Measurements from ENCODE around the gene PALS2.

Gene PALS2

DNA sequence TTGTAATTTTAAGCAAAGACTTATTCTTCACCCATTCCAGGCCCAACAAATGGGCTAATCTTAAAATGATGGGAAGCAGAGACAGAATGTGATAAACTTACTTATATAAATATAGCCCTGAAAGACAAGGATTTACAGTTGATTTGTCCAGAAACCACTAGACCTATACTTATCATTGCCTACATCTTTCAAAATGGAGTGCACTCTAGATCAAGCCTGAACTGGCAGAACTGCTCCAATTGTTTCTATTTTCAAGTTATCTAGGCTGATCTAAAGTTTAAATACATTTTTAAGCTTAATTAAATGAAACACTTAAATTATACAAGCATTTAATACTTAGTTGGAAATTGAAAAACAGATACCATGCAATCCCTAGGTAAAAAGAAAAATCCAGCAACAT lies 24.9 kb upstream of the PALS2 start:
- TF ChIP-seq, protein P1, sequence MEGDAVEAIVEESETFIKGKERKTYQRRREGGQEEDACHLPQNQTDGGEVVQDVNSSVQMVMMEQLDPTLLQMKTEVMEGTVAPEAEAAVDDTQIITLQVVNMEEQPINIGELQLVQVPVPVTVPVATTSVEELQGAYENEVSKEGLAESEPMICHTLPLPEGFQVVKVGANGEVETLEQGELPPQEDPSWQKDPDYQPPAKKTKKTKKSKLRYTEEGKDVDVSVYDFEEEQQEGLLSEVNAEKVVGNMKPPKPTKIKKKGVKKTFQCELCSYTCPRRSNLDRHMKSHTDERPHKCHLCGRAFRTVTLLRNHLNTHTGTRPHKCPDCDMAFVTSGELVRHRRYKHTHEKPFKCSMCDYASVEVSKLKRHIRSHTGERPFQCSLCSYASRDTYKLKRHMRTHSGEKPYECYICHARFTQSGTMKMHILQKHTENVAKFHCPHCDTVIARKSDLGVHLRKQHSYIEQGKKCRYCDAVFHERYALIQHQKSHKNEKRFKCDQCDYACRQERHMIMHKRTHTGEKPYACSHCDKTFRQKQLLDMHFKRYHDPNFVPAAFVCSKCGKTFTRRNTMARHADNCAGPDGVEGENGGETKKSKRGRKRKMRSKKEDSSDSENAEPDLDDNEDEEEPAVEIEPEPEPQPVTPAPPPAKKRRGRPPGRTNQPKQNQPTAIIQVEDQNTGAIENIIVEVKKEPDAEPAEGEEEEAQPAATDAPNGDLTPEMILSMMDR (IDR thresholded peaks at IDR 0.05; ENCODE audit: low read depth, low read length): no peak
- DNase-seq: no peak
- no peak overlapping the region for H3K4me3 ChIP-seq (ENCODE audit: low read depth, low read length)
- no peaks in the 10 kb centered on the region for H3K9me3 ChIP-seq
- H3K36me3 ChIP-seq: no peaks in the 10 kb centered on the region
- no peaks in the 10 kb centered on the region for H3K4me1 ChIP-seq
- H3K27me3 ChIP-seq: no peaks in the 10 kb centered on the region; the same call in none of the 2 replicates

DNA sequence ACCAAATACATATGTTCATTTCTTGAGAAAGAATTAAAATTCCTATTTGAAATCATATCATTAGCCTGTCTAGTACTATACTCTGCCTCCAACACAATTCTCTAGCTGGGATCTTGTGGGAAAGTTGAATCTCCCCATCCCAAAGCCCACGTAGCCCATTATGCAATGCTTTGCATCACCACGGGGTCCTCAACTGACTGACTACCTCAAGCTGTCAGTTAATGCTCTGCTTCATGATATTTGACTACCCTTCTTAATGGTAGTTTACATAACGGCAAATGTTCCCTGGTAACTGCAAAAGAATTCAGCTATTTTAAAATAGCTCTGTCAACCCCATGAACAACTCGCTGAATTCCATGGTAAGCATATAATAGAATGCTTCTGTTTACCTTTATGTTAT lies 23.3 kb upstream of the PALS2 start:
- Histone ChIP-seq H3K36me3 (no peaks in the 10 kb centered on the region), H3K27me3 (no peaks in the 10 kb centered on the region; the same call in 1 of the 2 replicates), H3K4me3 (ENCODE audit: low read depth, low read length) (no peak overlapping the region), H3K4me1 (no peaks in the 10 kb centered on the region), H3K9me3 (no peaks in the 10 kb centered on the region)
- TF ChIP-seq, protein P1 (IDR thresholded peaks at IDR 0.05; ENCODE audit: low read depth, low read length): no peak
- DNase-seq: no peak

DNA sequence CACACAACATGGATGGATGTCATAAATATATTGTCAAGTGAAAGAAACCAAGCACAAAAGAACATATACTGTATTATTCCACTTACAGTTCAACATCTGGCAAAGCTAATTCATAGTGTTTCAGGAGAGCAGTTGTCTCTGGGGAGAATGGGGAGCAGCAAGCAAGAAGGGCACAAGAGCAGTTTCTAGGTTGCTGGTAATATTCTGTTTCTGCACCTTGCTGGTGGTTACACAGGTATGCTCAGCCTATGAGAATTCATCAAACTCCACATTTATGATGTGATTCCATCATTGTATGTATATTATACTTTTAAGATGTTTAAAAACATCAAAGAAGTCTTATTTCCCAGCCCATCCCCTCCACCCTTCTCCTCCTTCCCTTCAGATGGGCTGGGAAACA lies 18.1 kb upstream of the PALS2 start:
- no peak for DNase-seq
- H3K36me3 ChIP-seq: no peaks in the 10 kb centered on the region
- no peak overlapping the region for H3K4me3 ChIP-seq (ENCODE audit: low read depth, low read length)
- TF ChIP-seq, protein P1 (IDR thresholded peaks at IDR 0.05; ENCODE audit: low read depth, low read length): no peak
- H3K27me3 ChIP-seq: no peaks in the 10 kb centered on the region
- H3K9me3 ChIP-seq: no peaks in the 10 kb centered on the region
- no peaks in the 10 kb centered on the region for H3K4me1 ChIP-seq

DNA sequence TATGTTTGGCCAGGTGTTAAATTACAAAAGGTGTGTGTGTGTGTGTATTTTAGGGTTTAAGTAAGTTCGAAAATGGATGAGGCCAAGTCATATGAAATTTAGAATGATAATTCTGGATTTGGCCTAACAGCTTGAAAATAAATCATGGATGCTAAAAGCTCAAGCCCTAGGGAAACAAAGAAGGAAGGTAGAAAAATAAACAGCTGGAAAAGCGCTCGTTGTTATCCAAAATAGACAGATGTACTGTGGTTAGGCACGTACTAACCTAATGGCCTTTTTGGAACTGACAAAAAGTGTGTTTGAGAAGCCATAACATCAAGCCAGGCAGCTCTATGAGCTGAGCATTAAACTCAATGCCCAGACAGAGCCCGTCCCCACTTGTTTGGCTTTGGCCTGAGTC lies 17.5 kb upstream of the PALS2 start:
- H3K36me3 ChIP-seq: no peaks in the 10 kb centered on the region
- TF ChIP-seq, protein P1 (IDR thresholded peaks at IDR 0.05; ENCODE audit: low read depth, low read length): no peak
- H3K4me1 ChIP-seq: no peaks in the 10 kb centered on the region
- no peak overlapping the region for H3K4me3 ChIP-seq (ENCODE audit: low read depth, low read length)
- DNase-seq: no peak
- no peaks in the 10 kb centered on the region for H3K9me3 ChIP-seq
- no peaks in the 10 kb centered on the region for H3K27me3 ChIP-seq

DNA sequence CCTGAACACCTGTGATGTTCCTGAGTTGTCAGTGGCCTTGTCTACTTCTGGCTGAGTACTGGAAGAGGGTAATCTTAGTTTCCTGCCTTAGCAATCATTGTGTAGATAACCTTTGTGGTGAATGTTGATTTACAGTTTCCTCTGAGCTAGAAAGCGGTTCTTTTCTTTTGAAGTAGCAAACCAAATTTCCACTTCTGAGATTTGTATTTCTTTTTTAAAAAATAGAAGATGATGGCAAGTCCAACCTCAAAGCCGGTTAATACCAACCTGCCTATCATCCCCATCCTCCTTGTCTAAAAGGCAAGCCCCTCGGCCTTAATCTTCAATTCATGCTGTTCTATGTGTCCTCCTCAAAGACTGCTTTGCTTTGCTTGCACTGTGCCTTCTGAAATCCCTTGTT lies 12.5 kb upstream of the PALS2 start:
- TF ChIP-seq, protein P1 (IDR thresholded peaks at IDR 0.05; ENCODE audit: low read depth, low read length): no peak

DNA sequence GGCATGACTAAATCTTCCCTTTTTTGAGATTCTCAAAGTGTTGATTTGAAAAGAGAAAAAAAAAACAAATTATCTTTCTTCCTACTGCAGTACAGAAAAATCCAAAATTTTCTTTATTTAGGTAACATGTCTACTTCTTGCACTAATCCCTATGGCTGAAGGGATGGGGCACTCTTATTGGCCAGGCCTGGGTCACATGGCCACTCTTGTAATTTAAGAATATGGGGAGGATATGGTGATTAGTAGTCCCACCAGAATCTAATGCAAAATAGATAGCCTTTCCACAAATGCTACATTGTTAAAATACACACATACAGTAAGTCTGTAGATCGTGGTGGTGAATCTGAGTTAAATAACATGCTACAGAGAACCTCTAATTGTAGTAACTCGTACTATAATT lies 7.0 kb upstream of the PALS2 start:
- TF ChIP-seq, protein P1 (IDR thresholded peaks at IDR 0.05; ENCODE audit: low read depth, low read length): no peak
- H3K9me3 ChIP-seq: no peaks in the 10 kb centered on the region
- no peaks in the 10 kb centered on the region; the same call in none of the 2 replicates for H3K4me1 ChIP-seq
- H3K4me3 ChIP-seq (ENCODE audit: low read depth, low read length): no peak overlapping the region
- no peaks in the 10 kb centered on the region for H3K36me3 ChIP-seq
- no peak for DNase-seq
- peaks cover 3% of the 10 kb centered on the region; the same call in 1 of the 2 replicates for H3K27me3 ChIP-seq

More for the DNA sequence above, 12.5 kb upstream of the PALS2 start:
- Histone ChIP-seq H3K36me3 (no peaks in the 10 kb centered on the region), H3K4me3 (ENCODE audit: low read depth, low read length) (no peak overlapping the region), H3K27me3 (no peaks in the 10 kb centered on the region), H3K9me3 (no peaks in the 10 kb centered on the region), H3K4me1 (no peaks in the 10 kb centered on the region)
- DNase-seq: no peak
